Nephron (organoid): Measurements from ENCODE around the gene FHAD1.
A peak's percentile ranks its signal among the peaks of the same experiment; 100 is the strongest.

Source experiments
- H3K27ac Mint-ChIP-seq, 3 experiments: 2 replicates each; pipeline ENCODE4 v1.8.0; 2020; ENCODE audit warnings: mixed read lengths in 3 of 3, mild to moderate bottlenecking in 2 of 3, moderate library complexity in 1 of 3
- H3K27me3 Mint-ChIP-seq: 2 replicates; pipeline ENCODE4 v1.8.0; 2021; ENCODE audit warnings: low read depth, mild to moderate bottlenecking, moderate library complexity, mixed read lengths
- H3K36me3 Mint-ChIP-seq: 2 replicates; pipeline ENCODE4 v1.8.0; 2020; ENCODE audit warnings: low read depth, mixed read lengths
- H3K4me1 Mint-ChIP-seq: 2 replicates; pipeline ENCODE4 v1.8.0; 2020; ENCODE audit warnings: mixed read lengths
- H3K4me3 Mint-ChIP-seq, 3 experiments: 2 replicates each; pipeline ENCODE4 v1.8.0; 2020; ENCODE audit warnings: mild to moderate bottlenecking in 3 of 3, mixed read lengths in 3 of 3, moderate library complexity in 2 of 3
- H3K9me3 Mint-ChIP-seq: 2 replicates; pipeline ENCODE4 v1.8.0; 2020; ENCODE audit warnings: mixed read lengths
- TF ChIP-seq, protein P1 (sequence below), 3 experiments: fragments of 200-600 bp; sonication (generic); IDR thresholded peaks; one replicate each; pipeline ENCODE4 v1.5.0; 2021; ENCODE audit warnings: antibody characterized with exemption in 3 of 3; ENCODE audit not compliant: unreplicated experiment in 3 of 3

FHAD1 gene

DNA sequence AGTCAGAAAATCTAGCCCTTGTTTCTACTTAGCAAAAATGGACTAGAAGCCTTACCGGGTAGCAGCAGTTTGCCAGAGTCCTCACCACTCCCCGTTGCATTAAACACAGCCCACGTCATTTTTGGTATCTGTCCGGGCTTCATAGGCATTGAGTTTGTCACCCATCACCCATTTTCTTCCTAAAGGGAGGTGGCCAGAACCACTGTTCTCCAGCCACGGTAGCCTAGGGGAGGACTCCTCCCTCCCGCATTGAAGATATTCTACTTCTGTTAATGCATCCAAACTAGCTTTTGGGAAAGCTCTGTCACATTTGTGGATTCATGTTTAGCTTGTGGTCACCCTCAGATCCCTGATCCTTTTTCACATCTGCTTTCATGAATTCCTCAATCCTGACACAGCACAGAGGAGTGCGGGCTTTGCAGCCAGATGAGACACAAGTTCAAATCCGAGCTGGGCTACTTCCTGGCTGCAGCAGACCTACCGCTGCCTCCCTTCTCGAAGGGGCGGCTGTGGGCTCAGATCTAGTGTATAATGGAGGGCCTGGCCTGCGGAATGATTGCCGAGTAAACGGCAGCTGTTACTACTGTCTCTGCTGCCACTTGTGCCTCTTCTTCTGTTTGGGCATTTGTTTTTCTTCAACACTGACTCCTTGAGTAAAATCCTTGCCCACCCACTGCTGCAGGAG is 99.5 kb downstream of the FHAD1 start:
- TF ChIP-seq, protein P1, sequence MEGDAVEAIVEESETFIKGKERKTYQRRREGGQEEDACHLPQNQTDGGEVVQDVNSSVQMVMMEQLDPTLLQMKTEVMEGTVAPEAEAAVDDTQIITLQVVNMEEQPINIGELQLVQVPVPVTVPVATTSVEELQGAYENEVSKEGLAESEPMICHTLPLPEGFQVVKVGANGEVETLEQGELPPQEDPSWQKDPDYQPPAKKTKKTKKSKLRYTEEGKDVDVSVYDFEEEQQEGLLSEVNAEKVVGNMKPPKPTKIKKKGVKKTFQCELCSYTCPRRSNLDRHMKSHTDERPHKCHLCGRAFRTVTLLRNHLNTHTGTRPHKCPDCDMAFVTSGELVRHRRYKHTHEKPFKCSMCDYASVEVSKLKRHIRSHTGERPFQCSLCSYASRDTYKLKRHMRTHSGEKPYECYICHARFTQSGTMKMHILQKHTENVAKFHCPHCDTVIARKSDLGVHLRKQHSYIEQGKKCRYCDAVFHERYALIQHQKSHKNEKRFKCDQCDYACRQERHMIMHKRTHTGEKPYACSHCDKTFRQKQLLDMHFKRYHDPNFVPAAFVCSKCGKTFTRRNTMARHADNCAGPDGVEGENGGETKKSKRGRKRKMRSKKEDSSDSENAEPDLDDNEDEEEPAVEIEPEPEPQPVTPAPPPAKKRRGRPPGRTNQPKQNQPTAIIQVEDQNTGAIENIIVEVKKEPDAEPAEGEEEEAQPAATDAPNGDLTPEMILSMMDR (IDR thresholded peaks at IDR 0.05; ENCODE audit: unreplicated experiment in 3 of 3): no peak
- Mint-ChIP-seq H3K9me3 (no peaks in the 10 kb centered on the region), H3K4me3 (no peak overlapping the region), H3K36me3 (no peaks in the 10 kb centered on the region), H3K27me3 (peaks cover 12% of the 10 kb centered on the region), H3K4me1 (peaks cover 16% of the 10 kb centered on the region), H3K27ac (no peak overlapping the region)

DNA sequence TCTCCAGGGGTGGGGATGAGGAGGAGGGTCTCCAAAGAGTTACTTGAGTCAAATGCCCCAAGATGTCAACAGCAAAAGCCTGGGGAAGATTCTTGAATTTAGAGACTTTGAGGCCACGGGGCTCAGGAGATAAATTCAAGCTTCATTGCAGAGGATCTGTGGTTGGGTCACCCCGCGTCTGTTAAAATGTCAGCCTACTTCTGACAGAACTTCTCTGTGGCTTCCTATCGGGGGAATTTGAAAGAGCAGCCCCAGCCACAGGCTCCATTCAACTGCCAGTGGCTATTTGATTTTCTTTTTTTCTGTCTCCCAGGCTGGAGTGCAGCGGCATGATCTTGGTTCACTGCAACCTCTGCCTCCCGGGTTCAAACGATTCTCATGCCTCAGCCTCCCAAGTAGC is 100.2 kb downstream of the FHAD1 start:
- H3K36me3 Mint-ChIP-seq: no peaks in the 10 kb centered on the region
- no peak overlapping the region for H3K27ac Mint-ChIP-seq
- H3K27me3 Mint-ChIP-seq: peaks cover 12% of the 10 kb centered on the region
- H3K4me3 Mint-ChIP-seq: no peak overlapping the region
- H3K9me3 Mint-ChIP-seq: no peaks in the 10 kb centered on the region
- peaks cover 13% of the 10 kb centered on the region for H3K4me1 Mint-ChIP-seq
- TF ChIP-seq, protein P1 (IDR thresholded peaks at IDR 0.05; ENCODE audit: unreplicated experiment in 3 of 3): no peak

DNA sequence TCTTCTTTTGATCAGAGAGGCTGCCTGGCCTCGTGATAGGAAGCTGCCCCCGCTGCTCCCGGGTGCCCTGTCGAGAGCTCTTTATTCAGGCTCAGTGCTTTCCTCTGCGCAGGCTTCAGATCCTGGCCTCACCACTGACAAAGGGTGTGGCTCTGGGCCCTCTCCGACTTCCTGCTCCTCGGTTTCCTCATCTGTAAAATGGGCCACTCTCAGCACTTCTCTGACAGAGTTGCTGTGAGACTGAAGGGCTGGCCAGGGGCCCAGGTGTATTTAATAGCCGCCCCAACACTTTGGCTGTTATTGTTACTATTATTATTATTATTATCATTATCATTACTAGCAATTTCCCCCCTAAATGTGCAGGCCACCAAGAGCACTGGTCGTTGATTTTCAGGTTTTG is 101.6 kb downstream of the FHAD1 start:
- no peaks in the 10 kb centered on the region for H3K36me3 Mint-ChIP-seq
- TF ChIP-seq, protein P1 (IDR thresholded peaks at IDR 0.05; ENCODE audit: unreplicated experiment in 3 of 3): no peak
- peaks cover 17% of the 10 kb centered on the region for H3K27me3 Mint-ChIP-seq
- H3K27ac Mint-ChIP-seq: no peak overlapping the region
- H3K4me1 Mint-ChIP-seq: peaks cover 7% of the 10 kb centered on the region
- H3K9me3 Mint-ChIP-seq: no peaks in the 10 kb centered on the region
- H3K4me3 Mint-ChIP-seq: no peak overlapping the region

DNA sequence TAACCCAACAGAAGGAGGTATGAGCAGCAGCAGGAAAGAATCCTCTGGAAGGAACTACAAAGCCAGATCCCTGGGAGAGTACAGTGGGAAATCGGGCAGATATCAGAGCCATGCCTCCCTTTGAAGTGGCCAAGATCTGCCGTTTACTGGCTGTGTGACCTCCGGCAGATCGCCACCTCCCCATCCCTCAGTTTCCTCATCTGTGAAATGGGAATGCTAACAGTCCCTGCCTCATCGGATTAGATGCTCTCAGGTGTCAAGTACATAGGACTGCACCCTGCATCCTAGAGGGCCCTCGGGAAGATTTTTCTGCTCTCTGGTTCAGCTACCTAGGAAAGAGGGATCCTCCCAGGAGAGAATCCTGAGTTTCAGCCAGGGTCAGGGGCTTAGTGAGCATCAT is 102.1 kb downstream of the FHAD1 start:
- Mint-ChIP-seq H3K27ac (no peak overlapping the region), H3K4me1 (peaks cover 2% of the 10 kb centered on the region), H3K9me3 (no peaks in the 10 kb centered on the region), H3K4me3 (no peak overlapping the region), H3K36me3 (no peaks in the 10 kb centered on the region), H3K27me3 (peaks cover 16% of the 10 kb centered on the region)
- TF ChIP-seq, protein P1 (IDR thresholded peaks at IDR 0.05; ENCODE audit: unreplicated experiment in 3 of 3): no peak

DNA sequence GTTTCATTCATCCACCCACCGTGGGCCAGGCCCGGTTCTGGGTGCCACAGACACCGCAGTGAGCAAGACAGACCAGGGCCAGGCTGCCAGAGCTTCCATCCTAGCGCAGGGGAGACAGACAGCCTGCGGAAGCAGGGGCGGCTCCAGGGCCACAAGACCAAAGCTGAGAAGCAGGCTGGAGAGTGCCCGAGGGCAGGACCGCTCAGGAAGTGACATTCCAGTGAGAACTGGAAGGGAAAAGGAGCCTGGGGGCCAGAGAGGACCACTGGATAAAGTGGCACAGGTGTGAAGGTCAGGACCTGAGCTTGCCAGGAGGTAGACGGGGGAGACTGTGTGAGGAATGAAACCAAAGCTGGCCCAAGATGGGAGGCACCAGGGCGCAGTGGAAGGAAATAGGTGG is 103.1 kb downstream of the FHAD1 start:
- TF ChIP-seq, protein P1 (IDR thresholded peaks at IDR 0.05; ENCODE audit: unreplicated experiment in 3 of 3): no peak
- Mint-ChIP-seq H3K27me3 (peaks cover 19% of the 10 kb centered on the region), H3K36me3 (no peaks in the 10 kb centered on the region), H3K4me1 (peaks cover 5% of the 10 kb centered on the region), H3K27ac (peak overlapping the region in 1 of 3 experiments; percentile 71), H3K4me3 (no peak overlapping the region), H3K9me3 (no peaks in the 10 kb centered on the region)

DNA sequence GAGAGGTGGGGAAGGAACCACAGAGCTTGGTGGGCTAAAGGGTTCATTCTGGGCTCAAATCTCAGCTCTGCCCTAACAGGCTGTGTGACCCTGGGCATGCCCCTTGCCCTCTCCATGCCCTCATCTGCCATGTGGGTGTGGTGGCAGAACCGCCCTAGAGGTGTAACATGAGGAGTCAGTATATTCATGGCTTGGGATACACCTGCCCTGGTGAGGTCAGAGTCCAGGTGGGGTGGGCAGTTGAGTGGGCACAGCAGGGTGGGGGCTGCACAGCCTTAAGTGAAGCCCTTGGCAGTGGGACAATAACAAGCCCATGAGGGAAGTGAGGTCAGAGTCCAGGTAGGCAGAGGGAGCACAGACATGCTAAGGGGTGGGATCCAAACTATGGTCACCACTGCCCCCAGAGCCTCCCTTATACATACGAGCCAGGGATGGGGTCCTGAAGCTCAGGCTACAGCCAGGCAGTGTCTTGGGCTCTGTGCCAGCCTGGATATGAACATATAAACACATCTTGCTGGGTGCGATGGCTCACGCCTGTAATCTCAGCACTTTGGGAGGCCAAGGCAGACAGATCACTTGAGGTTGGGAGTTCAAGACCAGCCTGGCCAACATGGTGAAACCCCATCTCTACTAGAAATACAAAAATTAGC is 103.7 kb downstream of the FHAD1 start:
- no peak overlapping the region for H3K27ac Mint-ChIP-seq
- H3K9me3 Mint-ChIP-seq: no peaks in the 10 kb centered on the region
- H3K27me3 Mint-ChIP-seq: peaks cover 19% of the 10 kb centered on the region

More for the DNA sequence above, 103.7 kb downstream of the FHAD1 start:
- Mint-ChIP-seq H3K4me3 (no peak overlapping the region), H3K4me1 (peaks cover 5% of the 10 kb centered on the region), H3K36me3 (no peaks in the 10 kb centered on the region)
- TF ChIP-seq, protein P1 (IDR thresholded peaks at IDR 0.05; ENCODE audit: unreplicated experiment in 3 of 3): no peak
